CD4-positive, alpha-beta memory T cell (primary cell): ENCODE results near the gene FNDC3B. TPM values are rescaled to one million over a fixed set of nuclear protein-coding genes. Genes with fewer than 3 reads are reported as not detected.
"Not testable (repeated sequence)": the region's sequence is repeated elsewhere in the genome, so short reads cannot be mapped to it uniquely, and the experiment has no call there.

Source experiments
- CTCF ChIA-PET: fragments of 350-600 bp; sonication (Branson Sonifier 250); formaldehyde crosslinking; loops from one replicate; lab custom pipeline; 2021; ENCODE audit warnings: inconsistent platforms; ENCODE audit not compliant: partially characterized antibody; lab: Charles Lee
- POLR2A ChIA-PET: fragments of 350-600 bp; sonication (Branson Sonifier 250); formaldehyde crosslinking; loops from one replicate; lab custom pipeline; 2021; ENCODE audit not compliant: partially characterized antibody; lab: Charles Lee
- DNase-seq, 5 donors: peaks; one replicate each; pipeline versions ENCODE4 v3.0.0 to v3.0.0-alpha.2; 2020 to 2022; ENCODE audit warnings: mixed read lengths in 1 of 5
- H3K27ac ChIP-seq: one replicate; pipeline ENCODE4 v1.7.0; 2013; ENCODE audit warnings: low read depth, low read length
- H3K27me3 ChIP-seq: 2 replicates; pipeline ENCODE4 v1.7.0; 2013; ENCODE audit warnings: mild to moderate bottlenecking, low read length, moderate library complexity; ENCODE audit not compliant: insufficient read depth
- H3K36me3 ChIP-seq: 2 replicates; pipeline ENCODE4 v1.7.0; 2013; ENCODE audit warnings: mild to moderate bottlenecking, low read length, moderate library complexity; ENCODE audit not compliant: insufficient read depth
- H3K4me1 ChIP-seq: 2 replicates; pipeline ENCODE4 v1.7.0; 2013; ENCODE audit warnings: mild to moderate bottlenecking, low read length, moderate library complexity; ENCODE audit not compliant: insufficient read depth
- H3K4me3 ChIP-seq, 2 donors: one replicate each; pipeline ENCODE4 v1.7.0; 2013; ENCODE audit warnings: low read length in 2 of 2, mild to moderate bottlenecking in 1 of 2
- H3K9me3 ChIP-seq, 2 donors: one replicate each; pipeline ENCODE4 v1.7.0; 2013; ENCODE audit warnings: low read length in 2 of 2, control low read depth in 1 of 2; ENCODE audit not compliant: control insufficient read depth in 1 of 2
- H3K27ac Mint-ChIP-seq, 7 donors: one replicate each; pipeline ENCODE4 v1.8.0; 2020 to 2021; ENCODE audit warnings: mixed read lengths in 7 of 7, mild to moderate bottlenecking in 6 of 7, inconsistent platforms in 3 of 7, moderate library complexity in 3 of 7
- H3K27me3 Mint-ChIP-seq, 2 donors: one replicate each; pipeline ENCODE4 v1.8.0; 2020 to 2021; ENCODE audit warnings: mixed read lengths in 2 of 2
- H3K36me3 Mint-ChIP-seq, 2 donors: one replicate each; pipeline ENCODE4 v1.8.0; 2020 to 2021; ENCODE audit warnings: mixed read lengths in 2 of 2, inconsistent platforms in 1 of 2, mild to moderate bottlenecking in 1 of 2
- H3K4me1 Mint-ChIP-seq, 4 donors: one replicate each; pipeline ENCODE4 v1.8.0; 2020 to 2021; ENCODE audit warnings: mixed read lengths in 4 of 4, mild to moderate bottlenecking in 1 of 4
- H3K4me3 Mint-ChIP-seq, 8 donors: one replicate each; pipeline ENCODE4 v1.8.0; 2020 to 2021; ENCODE audit warnings: mixed read lengths in 8 of 8, mild to moderate bottlenecking in 7 of 8, moderate library complexity in 6 of 8, inconsistent platforms in 3 of 8
- H3K9me3 Mint-ChIP-seq, 8 donors: one replicate each; pipeline ENCODE4 v1.8.0; 2020 to 2021; ENCODE audit warnings: mixed read lengths in 8 of 8, mild to moderate bottlenecking in 5 of 8, inconsistent platforms in 3 of 8, moderate library complexity in 1 of 8
- intact Hi-C: fragments of 100-400 bp; cut with micrococcal nuclease; formaldehyde crosslinking; loops from one replicate; pipeline ENCODE4 v1.15.1; 2023
- polyA plus RNA-seq, 2 donors: library from polyadenylated mRNA; unstranded; fragments of 300-500 nt; fragmentation: Illumina TruSeq; gene quantifications; one replicate each; pipeline ENCODE4 v1.2.3, GENCODE V29; 2021
- total RNA-seq, 2 experiments: library from RNA; stranded (reverse); gene quantifications; one replicate each; pipeline ENCODE4 v1.2.3, GENCODE V29; 2021

The FNDC3B gene
- total and polyA plus RNA-seq, 4 experiments from 2014 or later = 10.9 to 18.2 (median 14.8) TPM

DNA sequence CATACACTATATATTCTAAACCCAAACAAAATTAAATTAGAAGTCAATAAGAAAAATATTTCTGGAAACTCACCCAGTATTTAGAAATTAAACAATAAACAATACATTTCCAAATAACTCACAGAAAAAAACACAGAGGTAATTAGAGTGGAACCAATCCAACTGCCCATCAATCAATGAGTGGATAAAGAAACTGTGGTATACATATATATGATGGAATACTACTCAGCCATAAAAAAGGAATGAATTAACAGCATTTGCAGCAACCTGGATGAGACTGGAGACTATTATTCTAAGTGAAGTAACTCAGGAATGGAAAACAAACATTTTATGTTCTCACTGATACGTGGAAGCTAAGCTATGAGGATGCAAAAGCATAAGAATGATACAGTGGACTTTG is 37.8 kb upstream of the FNDC3B start:
- H3K36me3 ChIP-seq, CTCF ChIA-PET, H3K27ac ChIP-seq, H3K36me3 Mint-ChIP-seq, intact Hi-C loops, H3K27me3 Mint-ChIP-seq, H3K27ac Mint-ChIP-seq, DNase-seq, POLR2A ChIA-PET, H3K4me3 Mint-ChIP-seq, H3K9me3 ChIP-seq, H3K4me1 Mint-ChIP-seq, H3K9me3 Mint-ChIP-seq, H3K27me3 ChIP-seq, H3K4me3 ChIP-seq, H3K4me1 ChIP-seq: not testable (repeated sequence)

DNA sequence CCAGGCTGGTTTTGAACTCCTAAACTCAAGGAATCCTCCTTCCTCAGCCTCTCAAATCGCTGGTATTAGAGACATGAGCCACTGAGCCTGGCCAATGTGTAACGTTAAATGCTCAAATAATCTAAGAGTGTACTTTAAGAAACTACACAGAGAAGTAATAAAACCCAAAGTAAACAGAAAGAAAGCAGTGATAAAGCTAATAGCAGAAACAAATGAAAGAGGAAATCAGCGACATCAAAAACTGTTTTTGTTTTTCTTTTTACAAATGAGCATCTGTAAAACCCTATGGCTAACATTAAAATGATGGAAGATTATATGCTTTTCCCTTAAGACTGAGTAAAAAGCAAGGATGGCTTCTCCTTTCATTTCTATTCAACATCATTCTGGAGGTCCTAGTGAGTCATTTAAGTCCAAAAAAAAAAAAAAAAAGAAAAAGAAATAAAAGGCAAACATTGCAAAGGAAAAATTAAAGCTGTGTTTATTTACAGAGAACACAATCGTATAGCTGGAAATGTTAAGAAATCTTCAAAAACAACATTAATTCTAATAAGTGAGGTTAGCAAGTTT is 36.8 kb upstream of the FNDC3B start:
- Histone ChIP-seq H3K4me1 (no peaks in the 10 kb centered on the region), H3K9me3 (no peaks in the 10 kb centered on the region), H3K27me3 (no peaks in the 10 kb centered on the region), H3K27ac (no peak overlapping the region), H3K4me3 (no peak overlapping the region), H3K36me3 (no peaks in the 10 kb centered on the region)
- H3K27me3 Mint-ChIP-seq = peaks cover 0 to 2% of the 10 kb centered on the region in 2 donors
- no peak overlapping the region for H3K4me3 Mint-ChIP-seq
- H3K9me3 Mint-ChIP-seq = peaks cover 0 to 7% (median 4%) of the 10 kb centered on the region in 8 donors
- ChIA-PET POLR2A (no interaction called here), CTCF (no interaction called here)
- DNase-seq = no peak
- H3K27ac Mint-ChIP-seq = no peak overlapping the region
- intact Hi-C loops = no loop called here
- no peaks in the 10 kb centered on the region for H3K36me3 Mint-ChIP-seq
- H3K4me1 Mint-ChIP-seq = no peaks in the 10 kb centered on the region

DNA sequence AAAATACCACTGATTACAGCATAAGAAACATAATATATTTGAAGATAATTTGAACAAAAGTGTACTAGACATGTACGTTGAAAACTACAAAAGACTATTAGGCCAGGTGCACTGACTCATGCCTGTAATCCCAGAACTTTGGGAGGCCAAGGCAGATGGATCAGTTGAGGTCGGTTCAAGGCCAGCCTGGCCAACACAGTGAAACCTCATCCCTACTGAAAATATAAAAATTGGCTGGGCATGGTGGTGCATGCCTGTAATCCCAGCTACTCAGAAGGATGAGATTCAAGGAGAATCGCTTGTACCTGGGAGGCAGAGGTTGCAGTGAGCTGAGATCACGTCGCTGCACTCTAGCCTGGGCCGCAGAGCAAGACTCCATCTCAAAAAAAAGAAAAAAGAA is 36.2 kb upstream of the FNDC3B start:
- no peaks in the 10 kb centered on the region for H3K36me3 Mint-ChIP-seq
- Histone ChIP-seq H3K9me3 (no peaks in the 10 kb centered on the region), H3K4me1 (no peaks in the 10 kb centered on the region), H3K4me3 (no peak overlapping the region), H3K27ac (no peak overlapping the region), H3K27me3 (no peaks in the 10 kb centered on the region), H3K36me3 (no peaks in the 10 kb centered on the region)
- peaks cover 0 to 7% (median 4%) of the 10 kb centered on the region in 8 donors for H3K9me3 Mint-ChIP-seq
- no peak for DNase-seq
- peaks cover 0 to 2% of the 10 kb centered on the region in 2 donors for H3K27me3 Mint-ChIP-seq
- intact Hi-C loops = no loop called here
- H3K4me1 Mint-ChIP-seq = no peaks in the 10 kb centered on the region
- POLR2A ChIA-PET = no interaction called here
- CTCF ChIA-PET = interaction anchor here (1.1 kb wide), 1 partner anchor 329 kb away, joined by 3 read pairs; no protein-coding TSS in a partner anchor
- no peak overlapping the region for H3K4me3 Mint-ChIP-seq
- no peak overlapping the region for H3K27ac Mint-ChIP-seq

DNA sequence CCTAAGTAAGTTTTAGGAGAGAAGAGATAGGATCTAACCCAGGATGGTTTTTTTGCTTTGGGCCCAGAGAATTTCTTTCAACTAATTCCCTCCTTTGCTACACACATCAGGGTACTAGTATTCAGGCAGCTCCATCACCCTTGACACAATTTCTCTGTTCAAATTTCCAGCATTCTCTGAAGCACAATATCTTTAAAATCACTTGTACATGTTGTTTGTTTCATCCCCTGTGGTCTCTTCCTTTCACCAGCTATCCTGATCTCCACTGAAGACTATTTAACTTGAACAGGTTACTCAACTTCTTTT is 32.4 kb upstream of the FNDC3B start:
- H3K36me3 ChIP-seq = no peaks in the 10 kb centered on the region
- Mint-ChIP-seq H3K4me3 (no peak overlapping the region), H3K36me3 (no peaks in the 10 kb centered on the region), H3K27ac (no peak overlapping the region), H3K27me3 (no peaks in the 10 kb centered on the region), H3K4me1 (no peaks in the 10 kb centered on the region), H3K9me3 (no peaks in the 10 kb centered on the region)
- intact Hi-C loops = no loop called here
- CTCF ChIA-PET = interaction anchor here (1.2 kb wide), 1 partner anchor 335 kb away, joined by 3 read pairs; no protein-coding TSS in a partner anchor
- DNase-seq = no peak
- H3K9me3 ChIP-seq = no peaks in the 10 kb centered on the region
- H3K4me1 ChIP-seq = no peaks in the 10 kb centered on the region
- no peak overlapping the region for H3K4me3 ChIP-seq
- H3K27me3 ChIP-seq = no peaks in the 10 kb centered on the region
- H3K27ac ChIP-seq = no peak overlapping the region
- POLR2A ChIA-PET = no interaction called here

DNA sequence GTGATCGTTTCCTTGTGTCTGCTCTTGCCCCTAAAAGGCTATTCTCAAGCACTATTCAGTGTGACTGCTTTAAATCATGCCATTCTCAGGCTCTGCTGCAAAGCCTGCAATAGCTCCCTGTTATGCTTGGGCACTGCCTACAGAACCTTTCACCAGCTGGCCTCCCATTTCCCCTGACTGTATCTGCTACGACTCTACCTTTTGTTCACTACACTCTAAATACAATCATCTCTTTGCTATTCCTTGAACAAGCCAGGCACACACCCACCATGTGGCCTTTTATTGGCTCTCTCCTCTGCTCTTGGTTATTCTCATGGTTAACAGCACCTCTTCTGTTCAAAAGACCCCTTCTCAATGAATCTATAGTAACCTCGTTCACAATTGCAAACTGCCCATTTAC is 29.6 kb upstream of the FNDC3B start:
- H3K27me3 ChIP-seq = no peaks in the 10 kb centered on the region
- Mint-ChIP-seq H3K27ac (no peak overlapping the region), H3K9me3 (no peaks in the 10 kb centered on the region), H3K4me3 (no peak overlapping the region), H3K36me3 (no peaks in the 10 kb centered on the region), H3K27me3 (peaks cover 0 to 4% of the 10 kb centered on the region in 2 donors), H3K4me1 (no peaks in the 10 kb centered on the region)
- no peak for DNase-seq
- no peaks in the 10 kb centered on the region for H3K36me3 ChIP-seq
- no peaks in the 10 kb centered on the region for H3K4me1 ChIP-seq
- no peak overlapping the region for H3K27ac ChIP-seq
- intact Hi-C loops = no loop called here
- no peaks in the 10 kb centered on the region for H3K9me3 ChIP-seq
- ChIA-PET POLR2A (no interaction called here), CTCF (interaction anchor here (1.5 kb wide), 1 partner anchor 323 kb away, joined by 3 read pairs; no protein-coding TSS in a partner anchor)
- no peak overlapping the region for H3K4me3 ChIP-seq

DNA sequence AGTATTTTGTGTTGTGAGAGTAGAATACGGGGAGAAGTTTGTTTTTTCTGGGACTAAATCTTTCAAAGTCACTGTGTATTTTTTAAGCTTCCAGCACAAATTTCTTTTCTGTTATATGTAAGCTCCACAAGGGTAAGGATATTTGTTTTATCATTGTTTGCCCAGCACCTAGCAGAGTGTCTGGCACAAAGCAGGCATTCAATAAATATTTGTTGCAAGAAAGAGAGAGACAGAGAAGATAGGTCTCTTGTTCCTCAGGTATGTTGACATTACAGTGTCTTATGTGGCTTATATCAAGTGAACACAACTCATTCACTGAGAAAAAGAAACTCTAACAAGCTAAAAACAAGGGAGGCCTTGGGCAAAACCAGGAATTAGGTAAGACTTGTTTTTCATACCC is 26.6 kb upstream of the FNDC3B start:
- Histone ChIP-seq H3K27me3 (no peaks in the 10 kb centered on the region), H3K4me1 (no peaks in the 10 kb centered on the region), H3K4me3 (no peak overlapping the region), H3K27ac (no peak overlapping the region), H3K9me3 (no peaks in the 10 kb centered on the region), H3K36me3 (no peaks in the 10 kb centered on the region)
- no peak overlapping the region for H3K4me3 Mint-ChIP-seq
- H3K27ac Mint-ChIP-seq = no peak overlapping the region
- no peaks in the 10 kb centered on the region for H3K9me3 Mint-ChIP-seq
- ChIA-PET CTCF (interaction anchor here (1.2 kb wide), 1 partner anchor 318 kb away, joined by 3 read pairs; no protein-coding TSS in a partner anchor), POLR2A (no interaction called here)
- peaks cover 0 to 9% of the 10 kb centered on the region in 2 donors for H3K27me3 Mint-ChIP-seq
- intact Hi-C loops = no loop called here
- H3K36me3 Mint-ChIP-seq = no peaks in the 10 kb centered on the region
- H3K4me1 Mint-ChIP-seq = no peaks in the 10 kb centered on the region
- DNase-seq = no peak

DNA sequence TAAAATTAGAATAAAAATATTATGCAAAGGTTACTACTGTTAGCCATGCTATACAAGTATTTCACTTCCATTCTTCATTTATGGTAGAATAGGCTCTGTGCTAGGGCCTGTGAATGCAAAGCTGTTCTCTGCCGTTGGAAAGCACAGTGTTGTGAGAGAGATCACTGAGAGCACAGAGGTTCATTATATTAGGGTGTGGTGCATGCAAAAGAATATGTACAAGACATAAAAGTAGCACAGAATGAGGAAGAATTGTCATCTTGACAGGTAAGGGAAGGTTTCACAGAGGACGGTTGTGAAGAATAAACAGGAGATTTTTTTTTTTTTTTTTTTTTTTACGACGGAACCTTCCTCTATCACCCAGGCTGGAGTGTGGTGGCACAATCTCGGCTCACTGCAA is 25.2 kb upstream of the FNDC3B start:
- ChIA-PET POLR2A (no interaction called here), CTCF (interaction anchor here (0.7 kb wide), 1 partner anchor 22 kb away, joined by 3 read pairs; no protein-coding TSS in a partner anchor)
- H3K27me3 Mint-ChIP-seq = peaks cover 0 to 9% of the 10 kb centered on the region in 2 donors
- H3K27ac Mint-ChIP-seq = no peak overlapping the region
- H3K36me3 ChIP-seq = no peaks in the 10 kb centered on the region
- no peak overlapping the region for H3K4me3 ChIP-seq
- no peaks in the 10 kb centered on the region for H3K9me3 ChIP-seq
- H3K36me3 Mint-ChIP-seq = no peaks in the 10 kb centered on the region
- H3K27me3 ChIP-seq = no peaks in the 10 kb centered on the region
- intact Hi-C loops = no loop called here
- DNase-seq = no peak
- H3K4me1 Mint-ChIP-seq = no peaks in the 10 kb centered on the region
- H3K9me3 Mint-ChIP-seq = no peaks in the 10 kb centered on the region
- H3K27ac ChIP-seq = no peak overlapping the region
- H3K4me1 ChIP-seq = no peaks in the 10 kb centered on the region
- H3K4me3 Mint-ChIP-seq = no peak overlapping the region
